ENCODE data around the gene ORC4. TPM values are rescaled to one million over a fixed set of nuclear protein-coding genes. Genes with fewer than 3 reads are reported as not detected.

ORC4 gene
- total and polyA plus RNA-seq, 4 donors, result 3.6 to 44.6 (median 25.6) TPM

- Histone ChIP-seq H3K27ac (ENCODE audit: low read depth in 1 of 2, low read length in 2 of 2) (no peak overlapping the region), H3K36me3 (ENCODE audit: control insufficient read depth in 1 of 2, insufficient read depth in 2 of 2, low read length in 1 of 2) (peaks cover 2 to 5% of the 10 kb centered on the region in 2 donors), H3K27me3 (ENCODE audit: control insufficient read depth in 1 of 2, insufficient read depth in 2 of 2, low read length in 1 of 2) (no peaks in the 10 kb centered on the region), H3K4me3 (ENCODE audit: low read length in 2 of 2) (no peak overlapping the region), H3K9me3 (ENCODE audit: control insufficient read depth, low read length) (no peaks in the 10 kb centered on the region), H3K4me1 (ENCODE audit: control insufficient read depth in 1 of 2, insufficient read depth in 2 of 2, low read length in 2 of 2) (no peaks in the 10 kb centered on the region)
- intact Hi-C loops (cut with DNase I), result loop anchor here (5.0 to 10.0 kb wide), 2 partner anchors 570 to 1057 kb away; no protein-coding TSS in a partner anchor
- 45 to 49% methylated on average over 1 of the region's 1 CpG for WGBS, 2 donors
- no peak for DNase-seq
- ATAC-seq (ENCODE audit: low FRiP score), result no peak
Observed at GRCh38 chr2:147934881-147935620, 85.5 kb downstream of the ORC4 start.

GRCh38 chr2:147933931-147934330, 86.6 kb downstream of the ORC4 start:
- ATAC-seq (ENCODE audit: low FRiP score) (no peak), DNase-seq (no peak)
- intact Hi-C loops (cut with DNase I), result loop anchor here in 1 of 2 donors (10.0 kb wide), 1 partner anchor 571 kb away; no protein-coding TSS in a partner anchor
- no peak overlapping the region for H3K27ac ChIP-seq (ENCODE audit: low read depth in 1 of 2, low read length in 2 of 2)
- no peaks in the 10 kb centered on the region for H3K9me3 ChIP-seq (ENCODE audit: control insufficient read depth, low read length)
- H3K27me3 ChIP-seq (ENCODE audit: control insufficient read depth in 1 of 2, insufficient read depth in 2 of 2, low read length in 1 of 2), result no peaks in the 10 kb centered on the region
- no peaks in the 10 kb centered on the region for H3K4me1 ChIP-seq (ENCODE audit: control insufficient read depth in 1 of 2, insufficient read depth in 2 of 2, low read length in 2 of 2)
- H3K36me3 ChIP-seq (ENCODE audit: control insufficient read depth in 1 of 2, insufficient read depth in 2 of 2, low read length in 1 of 2), result peaks cover 2 to 5% of the 10 kb centered on the region in 2 donors
- no peak overlapping the region for H3K4me3 ChIP-seq (ENCODE audit: low read length in 2 of 2)

GRCh38 chr2:147927053-147927588, 93.4 kb downstream of the ORC4 start:
- Histone ChIP-seq H3K9me3 (ENCODE audit: control insufficient read depth, low read length) (no peaks in the 10 kb centered on the region), H3K27me3 (ENCODE audit: control insufficient read depth in 1 of 2, insufficient read depth in 2 of 2, low read length in 1 of 2) (no peaks in the 10 kb centered on the region), H3K4me3 (ENCODE audit: low read length in 2 of 2) (no peak overlapping the region), H3K27ac (ENCODE audit: low read depth in 1 of 2, low read length in 2 of 2) (no peak overlapping the region), H3K4me1 (ENCODE audit: control insufficient read depth in 1 of 2, insufficient read depth in 2 of 2, low read length in 2 of 2) (no peaks in the 10 kb centered on the region), H3K36me3 (ENCODE audit: control insufficient read depth in 1 of 2, insufficient read depth in 2 of 2, low read length in 1 of 2) (peaks cover 0 to 2% of the 10 kb centered on the region in 2 donors)
- WGBS, 2 donors, result 97 to 98% methylated on average over 4 of the region's 4 CpGs
- intact Hi-C loops (cut with DNase I), result no loop called here
- no peak for ATAC-seq (ENCODE audit: low FRiP score)
- no peak for DNase-seq

- Histone ChIP-seq H3K27ac (ENCODE audit: low read depth in 1 of 2, low read length in 2 of 2) (no peak overlapping the region), H3K27me3 (ENCODE audit: control insufficient read depth in 1 of 2, insufficient read depth in 2 of 2, low read length in 1 of 2) (no peaks in the 10 kb centered on the region)
Observed at GRCh38 chr2:147925886-147926285, 94.7 kb downstream of the ORC4 start.

GRCh38 chr2:147924647-147925046, 95.9 kb downstream of the ORC4 start:
- no peaks in the 10 kb centered on the region for H3K27me3 ChIP-seq (ENCODE audit: control insufficient read depth in 1 of 2, insufficient read depth in 2 of 2, low read length in 1 of 2)
- no peak for DNase-seq

More at GRCh38 chr2:147925886-147926285, 94.7 kb downstream of the ORC4 start:
- DNase-seq, result no peak
- H3K4me3 ChIP-seq (ENCODE audit: low read length in 2 of 2), result no peak overlapping the region
- ATAC-seq (ENCODE audit: low FRiP score), result no peak
- intact Hi-C loops (cut with DNase I), result no loop called here
- H3K9me3 ChIP-seq (ENCODE audit: control insufficient read depth, low read length), result no peaks in the 10 kb centered on the region
- peaks cover 0 to 5% of the 10 kb centered on the region in 2 donors for H3K36me3 ChIP-seq (ENCODE audit: control insufficient read depth in 1 of 2, insufficient read depth in 2 of 2, low read length in 1 of 2)
- no peaks in the 10 kb centered on the region for H3K4me1 ChIP-seq (ENCODE audit: control insufficient read depth in 1 of 2, insufficient read depth in 2 of 2, low read length in 2 of 2)

GRCh38 chr2:147923846-147924245, 96.7 kb downstream of the ORC4 start:
- no peaks in the 10 kb centered on the region for H3K27me3 ChIP-seq (ENCODE audit: control insufficient read depth in 1 of 2, insufficient read depth in 2 of 2, low read length in 1 of 2)
- H3K9me3 ChIP-seq (ENCODE audit: control insufficient read depth, low read length), result no peaks in the 10 kb centered on the region
- peaks cover 3 to 5% of the 10 kb centered on the region in 2 donors for H3K36me3 ChIP-seq (ENCODE audit: control insufficient read depth in 1 of 2, insufficient read depth in 2 of 2, low read length in 1 of 2)
- H3K4me1 ChIP-seq (ENCODE audit: control insufficient read depth in 1 of 2, insufficient read depth in 2 of 2, low read length in 2 of 2), result no peaks in the 10 kb centered on the region
- no peak overlapping the region for H3K4me3 ChIP-seq (ENCODE audit: low read length in 2 of 2)
- no peak for DNase-seq
- WGBS, 2 donors, result 31 to 38% methylated on average over 3 of the region's 3 CpGs
- intact Hi-C loops (cut with DNase I), result no loop called here
- H3K27ac ChIP-seq (ENCODE audit: low read depth in 1 of 2, low read length in 2 of 2), result no peak overlapping the region
- ATAC-seq (ENCODE audit: low FRiP score), result no peak

More at GRCh38 chr2:147924647-147925046, 95.9 kb downstream of the ORC4 start:
- intact Hi-C loops (cut with DNase I), result no loop called here
- Histone ChIP-seq H3K36me3 (ENCODE audit: control insufficient read depth in 1 of 2, insufficient read depth in 2 of 2, low read length in 1 of 2) (peaks cover 3 to 5% of the 10 kb centered on the region in 2 donors), H3K9me3 (ENCODE audit: control insufficient read depth, low read length) (no peaks in the 10 kb centered on the region), H3K27ac (ENCODE audit: low read depth in 1 of 2, low read length in 2 of 2) (no peak overlapping the region), H3K4me1 (ENCODE audit: control insufficient read depth in 1 of 2, insufficient read depth in 2 of 2, low read length in 2 of 2) (no peaks in the 10 kb centered on the region), H3K4me3 (ENCODE audit: low read length in 2 of 2) (no peak overlapping the region)
- no peak for ATAC-seq (ENCODE audit: low FRiP score)
- 86 to 91% methylated on average over 3 of the region's 3 CpGs for WGBS, 2 donors

GRCh38 chr2:147917161-147917560, 103.4 kb downstream of the ORC4 start:
- no peak for DNase-seq
- WGBS, 2 donors, result 73 to 81% methylated on average over 4 of the region's 4 CpGs

GRCh38 chr2:147916723-147917122, 103.8 kb downstream of the ORC4 start:
- Histone ChIP-seq H3K9me3 (ENCODE audit: control insufficient read depth, low read length) (no peaks in the 10 kb centered on the region), H3K4me1 (ENCODE audit: control insufficient read depth in 1 of 2, insufficient read depth in 2 of 2, low read length in 2 of 2) (no peaks in the 10 kb centered on the region), H3K36me3 (ENCODE audit: control insufficient read depth in 1 of 2, insufficient read depth in 2 of 2, low read length in 1 of 2) (peaks cover 2 to 3% of the 10 kb centered on the region in 2 donors), H3K27me3 (ENCODE audit: control insufficient read depth in 1 of 2, insufficient read depth in 2 of 2, low read length in 1 of 2) (no peaks in the 10 kb centered on the region), H3K27ac (ENCODE audit: low read depth in 1 of 2, low read length in 2 of 2) (no peak overlapping the region), H3K4me3 (ENCODE audit: low read length in 2 of 2) (no peak overlapping the region)
- DNase-seq, result no peak
- ATAC-seq (ENCODE audit: low FRiP score), result no peak
- 88 to 89% methylated on average over 4 of the region's 4 CpGs for WGBS, 2 donors
- intact Hi-C loops (cut with DNase I), result loop anchor here in 1 of 2 donors (10.0 kb wide), 1 partner anchor 1182 kb away; no protein-coding TSS in a partner anchor

More at GRCh38 chr2:147917161-147917560, 103.4 kb downstream of the ORC4 start:
- Histone ChIP-seq H3K27ac (ENCODE audit: low read depth in 1 of 2, low read length in 2 of 2) (no peak overlapping the region), H3K4me3 (ENCODE audit: low read length in 2 of 2) (no peak overlapping the region), H3K9me3 (ENCODE audit: control insufficient read depth, low read length) (no peaks in the 10 kb centered on the region), H3K4me1 (ENCODE audit: control insufficient read depth in 1 of 2, insufficient read depth in 2 of 2, low read length in 2 of 2) (no peaks in the 10 kb centered on the region), H3K36me3 (ENCODE audit: control insufficient read depth in 1 of 2, insufficient read depth in 2 of 2, low read length in 1 of 2) (peaks cover 2 to 3% of the 10 kb centered on the region in 2 donors), H3K27me3 (ENCODE audit: control insufficient read depth in 1 of 2, insufficient read depth in 2 of 2, low read length in 1 of 2) (no peaks in the 10 kb centered on the region)
- no peak for ATAC-seq (ENCODE audit: low FRiP score)
- intact Hi-C loops (cut with DNase I), result loop anchor here in 1 of 2 donors (10.0 kb wide), 1 partner anchor 1182 kb away; no protein-coding TSS in a partner anchor
